ENCODE results near the gene RAD51B. TPM values are rescaled to one million over a fixed set of nuclear protein-coding genes. Genes with fewer than 3 reads are reported as not detected.

Gene RAD51B
- total and polyA plus RNA-seq, 9 of the 15 experiments (the other 6 are each of a cell fraction or from before 2014, with no cell fraction given), result 8.5 to 17.3 (median 11.3) TPM

- in situ Hi-C loops (cut with MboI), result no loop called here
- ChIA-PET POLR2A (no interaction called here), CTCF (ENCODE audit: low intra/inter-chr PET ratio) (no interaction called here)
- Histone ChIP-seq H3K27ac (ENCODE audit: extremely low read depth, low read depth, low read length) (no peak overlapping the region), H3K4me3 (no peak overlapping the region), H2AFZ (ENCODE audit: low read depth, low read length) (no peak overlapping the region), H3K27me3 (ENCODE audit: control insufficient read depth in 2 of 2, insufficient read depth in 2 of 2, low read length in 2 of 2) (no peaks in the 10 kb centered on the region), H3K4me2 (ENCODE audit: insufficient read depth, low read length) (no peak overlapping the region), H3K4me1 (replicated peaks in 1 of 2; ENCODE audit: control insufficient read depth in 2 of 2, insufficient read depth in 2 of 2, low read length in 2 of 2) (peaks cover 3% of the 10 kb centered on the region in 2 experiments; a peak in 1 of 5 replicates), H3K36me3 (ENCODE audit: control insufficient read depth, insufficient read depth, low read length) (no peaks in the 10 kb centered on the region), H3K9ac (ENCODE audit: insufficient read depth in 1 of 2, low read depth in 2 of 2, low read length in 2 of 2) (no peak overlapping the region), H3K79me2 (ENCODE audit: control insufficient read depth, insufficient read depth, low read length) (no peaks in the 10 kb centered on the region), H4K20me1 (replicated peaks; ENCODE audit: control insufficient read depth, insufficient read depth, low read length) (no peaks in the 10 kb centered on the region), H3K9me1 (ENCODE audit: control insufficient read depth, insufficient read depth, low read length) (no peaks in the 10 kb centered on the region), H3K9me3 (replicated peaks; ENCODE audit: control insufficient read depth, insufficient read depth, low read depth, low read length) (no peaks in the 10 kb centered on the region)
- 64% methylated on average over 9 of the region's 9 CpGs for WGBS (ENCODE audit: insufficient coverage, low coverage, missing lambda C conversion rate)
- no peak for ATAC-seq
- TF ChIP-seq NFIC (IDR thresholded peaks at IDR 0.05) (peak; percentile 47; the same call in 1 of the 2 replicates), KLF13 (tag; IDR thresholded peaks at IDR 0.05; ENCODE audit: borderline replicate concordance, low read depth) (no peak), DPF2 (IDR thresholded peaks at IDR 0.05) (no peak)
- no peak for DNase-seq (ENCODE audit: extremely low read depth in 1 of 4, low spot score in 3 of 4)
- intact Hi-C loops (cut with micrococcal nuclease), result no loop called here
- no TSS peak for BruUV-seq (replicated peaks)
- FAIRE-seq, result no peak
Measured at GRCh38 chr14:68501614-68502052, 682.1 kb downstream of the RAD51B start.

- H3K4me1 ChIP-seq (replicated peaks in 1 of 2; ENCODE audit: control insufficient read depth in 2 of 2, insufficient read depth in 2 of 2, low read length in 2 of 2), result peaks cover 3% of the 10 kb centered on the region in 2 experiments; a peak in 1 of 5 replicates
Measured at GRCh38 chr14:68502230-68502629, 682.7 kb downstream of the RAD51B start.

More at GRCh38 chr14:68502230-68502629, 682.7 kb downstream of the RAD51B start:
- no peaks in the 10 kb centered on the region for H3K9me1 ChIP-seq (ENCODE audit: control insufficient read depth, insufficient read depth, low read length)
- no TSS peak for BruUV-seq (replicated peaks)
- intact Hi-C loops (cut with micrococcal nuclease), result no loop called here
- no peaks in the 10 kb centered on the region for H3K27me3 ChIP-seq (ENCODE audit: control insufficient read depth in 2 of 2, insufficient read depth in 2 of 2, low read length in 2 of 2)
- no peaks in the 10 kb centered on the region for H3K36me3 ChIP-seq (ENCODE audit: control insufficient read depth, insufficient read depth, low read length)
- no peak overlapping the region for H3K27ac ChIP-seq (ENCODE audit: extremely low read depth, low read depth, low read length)
- no peak overlapping the region for H2AFZ ChIP-seq (ENCODE audit: low read depth, low read length)
- no peak overlapping the region for H3K4me2 ChIP-seq (ENCODE audit: insufficient read depth, low read length)
- no peaks in the 10 kb centered on the region for H4K20me1 ChIP-seq (replicated peaks; ENCODE audit: control insufficient read depth, insufficient read depth, low read length)
- H3K4me3 ChIP-seq, result no peak overlapping the region
- CTCF ChIA-PET (ENCODE audit: low intra/inter-chr PET ratio), result no interaction called here
- POLR2A ChIA-PET, result interaction anchor here (0.7 kb wide), 1 partner anchor 24 kb away, joined by 3 read pairs; no protein-coding TSS in a partner anchor
- ATAC-seq (no peak), DNase-seq (ENCODE audit: extremely low read depth in 1 of 4, low spot score in 3 of 4) (no peak), FAIRE-seq (no peak)
- WGBS (ENCODE audit: insufficient coverage, low coverage, missing lambda C conversion rate), result 48% methylated on average over 4 of the region's 8 CpGs
- no peaks in the 10 kb centered on the region for H3K79me2 ChIP-seq (ENCODE audit: control insufficient read depth, insufficient read depth, low read length)
- in situ Hi-C loops (cut with MboI), result no loop called here
- H3K9me3 ChIP-seq (replicated peaks; ENCODE audit: control insufficient read depth, insufficient read depth, low read depth, low read length), result no peaks in the 10 kb centered on the region
- H3K9ac ChIP-seq (ENCODE audit: insufficient read depth in 1 of 2, low read depth in 2 of 2, low read length in 2 of 2), result no peak overlapping the region
- TF ChIP-seq ZSCAN29 (IDR thresholded peaks at IDR 0.05) (no peak), ZNF347 (CRISPR knock-in tag; IDR thresholded peaks at IDR 0.05; ENCODE audit: low read depth) (no peak), NONO (IDR thresholded peaks at IDR 0.05; ENCODE audit: low read depth in 2 of 2, low read length in 1 of 2) (no peak), ETS2 (tag; IDR thresholded peaks at IDR 0.05; ENCODE audit: borderline replicate concordance, poor library complexity, severe bottlenecking) (no peak), ZFPM2 (CRISPR knock-in tag; IDR thresholded peaks at IDR 0.05) (no peak), C11orf30 (IDR thresholded peaks at IDR 0.05; ENCODE audit: low read depth) (no peak), ZBTB43 (CRISPR knock-in tag; IDR thresholded peaks at IDR 0.05) (no peak), DACH1 (IDR thresholded peaks at IDR 0.05; ENCODE audit: partially characterized antibody) (no peak)

Measured in K562 (cell line).